CD4-positive, alpha-beta memory T cell (primary cell): ENCODE measurements around the gene MAGI1. TPM values are rescaled to one million over a fixed set of nuclear protein-coding genes. Genes with fewer than 3 reads are reported as not detected.

Experiments used
- CTCF ChIA-PET: fragments of 350-600 bp; sonication (Branson Sonifier 250); formaldehyde crosslinking; loops from one replicate; lab custom pipeline; 2021; ENCODE audit warnings: inconsistent platforms; ENCODE audit not compliant: partially characterized antibody; lab: Charles Lee
- POLR2A ChIA-PET: fragments of 350-600 bp; sonication (Branson Sonifier 250); formaldehyde crosslinking; loops from one replicate; lab custom pipeline; 2021; ENCODE audit not compliant: partially characterized antibody; lab: Charles Lee
- DNase-seq, 5 donors: peaks; one replicate each; pipeline versions ENCODE4 v3.0.0 to v3.0.0-alpha.2; 2020 to 2022; ENCODE audit warnings: mixed read lengths in 1 of 5
- H3K27ac ChIP-seq: one replicate; pipeline ENCODE4 v1.7.0; 2013; ENCODE audit warnings: low read depth, low read length
- H3K27me3 ChIP-seq: 2 replicates; pipeline ENCODE4 v1.7.0; 2013; ENCODE audit warnings: mild to moderate bottlenecking, low read length, moderate library complexity; ENCODE audit not compliant: insufficient read depth
- H3K36me3 ChIP-seq: 2 replicates; pipeline ENCODE4 v1.7.0; 2013; ENCODE audit warnings: mild to moderate bottlenecking, low read length, moderate library complexity; ENCODE audit not compliant: insufficient read depth
- H3K4me1 ChIP-seq: 2 replicates; pipeline ENCODE4 v1.7.0; 2013; ENCODE audit warnings: mild to moderate bottlenecking, low read length, moderate library complexity; ENCODE audit not compliant: insufficient read depth
- H3K4me3 ChIP-seq, 2 donors: one replicate each; pipeline ENCODE4 v1.7.0; 2013; ENCODE audit warnings: low read length in 2 of 2, mild to moderate bottlenecking in 1 of 2
- H3K9me3 ChIP-seq, 2 donors: one replicate each; pipeline ENCODE4 v1.7.0; 2013; ENCODE audit warnings: low read length in 2 of 2, control low read depth in 1 of 2; ENCODE audit not compliant: control insufficient read depth in 1 of 2
- H3K27ac Mint-ChIP-seq, 7 donors: one replicate each; pipeline ENCODE4 v1.8.0; 2020 to 2021; ENCODE audit warnings: mixed read lengths in 7 of 7, mild to moderate bottlenecking in 6 of 7, inconsistent platforms in 3 of 7, moderate library complexity in 3 of 7
- H3K27me3 Mint-ChIP-seq, 2 donors: one replicate each; pipeline ENCODE4 v1.8.0; 2020 to 2021; ENCODE audit warnings: mixed read lengths in 2 of 2
- H3K36me3 Mint-ChIP-seq, 2 donors: one replicate each; pipeline ENCODE4 v1.8.0; 2020 to 2021; ENCODE audit warnings: mixed read lengths in 2 of 2, inconsistent platforms in 1 of 2, mild to moderate bottlenecking in 1 of 2
- H3K4me1 Mint-ChIP-seq, 4 donors: one replicate each; pipeline ENCODE4 v1.8.0; 2020 to 2021; ENCODE audit warnings: mixed read lengths in 4 of 4, mild to moderate bottlenecking in 1 of 4
- H3K4me3 Mint-ChIP-seq, 8 donors: one replicate each; pipeline ENCODE4 v1.8.0; 2020 to 2021; ENCODE audit warnings: mixed read lengths in 8 of 8, mild to moderate bottlenecking in 7 of 8, moderate library complexity in 6 of 8, inconsistent platforms in 3 of 8
- H3K9me3 Mint-ChIP-seq, 8 donors: one replicate each; pipeline ENCODE4 v1.8.0; 2020 to 2021; ENCODE audit warnings: mixed read lengths in 8 of 8, mild to moderate bottlenecking in 5 of 8, inconsistent platforms in 3 of 8, moderate library complexity in 1 of 8
- intact Hi-C: fragments of 100-400 bp; cut with micrococcal nuclease; formaldehyde crosslinking; loops from one replicate; pipeline ENCODE4 v1.15.1; 2023
- polyA plus RNA-seq, 2 donors: library from polyadenylated mRNA; unstranded; fragments of 300-500 nt; fragmentation: Illumina TruSeq; gene quantifications; one replicate each; pipeline ENCODE4 v1.2.3, GENCODE V29; 2021
- total RNA-seq, 2 experiments: library from RNA; stranded (reverse); gene quantifications; one replicate each; pipeline ENCODE4 v1.2.3, GENCODE V29; 2021

Gene MAGI1
- total and polyA plus RNA-seq, 4 experiments from 2014 or later, result 0.20 TPM; not detected in 3

DNA sequence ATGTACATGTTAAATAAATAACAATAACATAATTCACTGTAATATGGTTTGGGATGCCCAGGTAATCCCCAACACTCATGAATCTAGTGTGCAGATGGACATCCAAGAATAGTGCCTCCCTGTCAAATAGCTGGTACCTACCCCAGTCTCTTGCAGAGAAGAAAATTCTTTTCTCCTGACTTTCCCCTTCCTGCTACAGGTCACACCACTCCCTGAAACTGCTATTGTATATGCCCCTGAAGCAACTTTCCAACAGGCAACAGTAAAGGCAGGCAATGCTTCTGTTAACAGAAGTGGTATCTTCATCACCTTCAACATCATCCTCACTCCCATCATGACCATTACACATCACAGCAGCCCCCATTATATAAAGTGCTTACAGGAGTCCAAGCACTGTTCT lies 431.6 kb downstream of the MAGI1 start:
- Histone ChIP-seq H3K9me3 (no peaks in the 10 kb centered on the region), H3K27me3 (no peaks in the 10 kb centered on the region), H3K36me3 (no peaks in the 10 kb centered on the region), H3K27ac (no peak overlapping the region), H3K4me1 (no peaks in the 10 kb centered on the region), H3K4me3 (no peak overlapping the region)
- Mint-ChIP-seq H3K4me3 (no peak overlapping the region), H3K36me3 (no peaks in the 10 kb centered on the region), H3K9me3 (peaks cover 0 to 4% (median 0%) of the 10 kb centered on the region in 8 donors), H3K27ac (no peak overlapping the region), H3K4me1 (no peaks in the 10 kb centered on the region), H3K27me3 (no peaks in the 10 kb centered on the region)
- POLR2A ChIA-PET, result no interaction called here
- CTCF ChIA-PET, result no interaction called here
- DNase-seq, result no peak
- intact Hi-C loops, result no loop called here

DNA sequence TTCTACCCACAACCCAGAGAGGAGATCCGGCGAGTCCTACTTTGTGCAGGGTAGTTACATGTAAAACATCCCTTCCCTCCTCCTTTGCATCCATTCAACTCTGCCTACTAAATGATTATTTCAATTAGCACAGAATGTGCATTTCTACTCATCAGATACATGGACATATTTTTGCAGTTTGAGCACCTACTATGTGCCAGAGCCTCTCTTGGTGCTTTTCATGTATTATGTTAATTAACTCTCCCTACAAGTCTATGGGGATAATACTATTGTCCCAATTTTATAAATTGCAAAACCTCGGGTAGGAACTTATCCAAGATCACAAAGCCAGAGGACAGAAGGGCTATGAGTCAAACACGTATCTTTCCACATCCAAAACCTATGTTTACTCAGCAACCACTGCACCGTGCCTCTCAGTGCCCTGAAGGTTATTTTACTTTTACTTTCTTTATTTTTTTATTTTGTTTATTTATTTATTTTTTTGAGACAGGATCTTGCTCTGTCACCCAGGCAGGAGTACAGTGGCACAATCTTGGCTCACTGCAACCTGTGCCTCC lies 432.8 kb downstream of the MAGI1 start:
- H3K4me3 ChIP-seq, result no peak overlapping the region
- POLR2A ChIA-PET, result no interaction called here
- H3K9me3 ChIP-seq, result no peaks in the 10 kb centered on the region
- H3K4me1 ChIP-seq, result no peaks in the 10 kb centered on the region
- H3K36me3 ChIP-seq, result no peaks in the 10 kb centered on the region
- peaks cover 0 to 4% (median 0%) of the 10 kb centered on the region in 8 donors for H3K9me3 Mint-ChIP-seq
- no peak overlapping the region for H3K4me3 Mint-ChIP-seq
- no peaks in the 10 kb centered on the region for H3K27me3 Mint-ChIP-seq
- no peaks in the 10 kb centered on the region for H3K27me3 ChIP-seq
- H3K4me1 Mint-ChIP-seq, result no peaks in the 10 kb centered on the region
- no peaks in the 10 kb centered on the region for H3K36me3 Mint-ChIP-seq
- no peak overlapping the region for H3K27ac Mint-ChIP-seq
- intact Hi-C loops, result no loop called here
- no peak for DNase-seq
- CTCF ChIA-PET, result no interaction called here
- no peak overlapping the region for H3K27ac ChIP-seq

DNA sequence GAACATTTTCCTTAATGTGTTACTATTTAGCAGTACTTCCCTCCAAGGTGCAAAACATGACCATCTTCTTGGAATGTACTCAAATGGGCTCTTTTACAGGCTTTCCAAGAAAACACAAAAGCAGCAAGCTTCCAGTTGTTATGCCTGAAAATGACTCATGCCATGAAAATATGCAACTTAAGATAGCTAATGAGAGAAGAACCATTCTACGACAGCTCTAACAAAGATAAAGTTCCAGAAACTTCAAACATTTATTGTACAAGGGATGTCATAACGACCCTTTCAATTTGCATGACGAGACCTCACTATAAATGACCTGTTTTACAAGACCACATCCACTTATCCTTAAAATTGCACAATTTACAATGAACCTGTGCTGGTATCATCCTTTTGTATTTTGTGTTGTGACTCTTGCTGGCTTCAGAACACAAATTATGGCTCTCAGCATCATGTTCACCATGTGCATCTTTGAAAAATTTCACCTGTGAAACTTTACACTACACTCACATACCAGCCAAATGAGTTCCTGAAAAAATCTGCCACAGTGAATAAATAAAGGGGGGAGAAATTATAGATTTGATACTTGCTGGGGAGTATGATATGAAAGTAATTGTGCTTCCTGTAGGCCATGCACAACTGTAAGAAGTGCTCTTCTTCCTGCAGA lies 433.7 kb downstream of the MAGI1 start:
- Histone ChIP-seq H3K4me1 (no peaks in the 10 kb centered on the region), H3K4me3 (no peak overlapping the region), H3K27ac (no peak overlapping the region), H3K36me3 (no peaks in the 10 kb centered on the region), H3K9me3 (no peaks in the 10 kb centered on the region), H3K27me3 (no peaks in the 10 kb centered on the region)
- no peaks in the 10 kb centered on the region for H3K27me3 Mint-ChIP-seq
- H3K36me3 Mint-ChIP-seq, result no peaks in the 10 kb centered on the region
- no peaks in the 10 kb centered on the region for H3K4me1 Mint-ChIP-seq
- CTCF ChIA-PET, result no interaction called here
- no peak overlapping the region for H3K27ac Mint-ChIP-seq
- no peak for DNase-seq
- H3K4me3 Mint-ChIP-seq, result no peak overlapping the region
- POLR2A ChIA-PET, result no interaction called here
- peaks cover 0 to 4% (median 0%) of the 10 kb centered on the region in 8 donors for H3K9me3 Mint-ChIP-seq
- intact Hi-C loops, result no loop called here

DNA sequence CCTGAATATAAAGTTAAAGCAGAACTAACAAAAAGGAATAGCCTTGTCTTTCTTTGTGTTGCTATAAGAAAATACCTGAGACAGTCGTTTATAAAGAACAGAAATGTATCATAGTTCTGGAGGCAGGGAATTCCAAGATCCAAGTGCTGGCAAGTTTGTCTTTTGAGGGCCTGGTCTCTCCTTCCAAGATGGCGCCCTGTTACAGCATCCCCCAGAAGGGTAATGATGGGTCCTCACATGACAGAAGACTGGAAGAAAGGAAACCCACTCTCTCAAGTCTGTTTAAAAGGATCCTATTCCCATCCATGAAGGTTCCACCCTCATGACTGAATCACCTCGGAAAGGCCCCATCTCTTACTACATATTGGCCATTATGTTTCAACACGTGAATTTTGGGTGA lies 435.1 kb downstream of the MAGI1 start:
- H3K27me3 ChIP-seq, result no peaks in the 10 kb centered on the region
- H3K27me3 Mint-ChIP-seq, result peaks cover 0 to 1% of the 10 kb centered on the region in 2 donors
- no peaks in the 10 kb centered on the region for H3K9me3 ChIP-seq
- POLR2A ChIA-PET, result no interaction called here
- H3K4me1 Mint-ChIP-seq, result no peaks in the 10 kb centered on the region
- no peaks in the 10 kb centered on the region for H3K4me1 ChIP-seq
- no peaks in the 10 kb centered on the region for H3K36me3 ChIP-seq
- CTCF ChIA-PET, result no interaction called here
- H3K27ac ChIP-seq, result no peak overlapping the region
- no peak overlapping the region for H3K4me3 Mint-ChIP-seq
- DNase-seq, result no peak
- no peak overlapping the region for H3K4me3 ChIP-seq
- H3K9me3 Mint-ChIP-seq, result peaks cover 0 to 10% (median 0%) of the 10 kb centered on the region in 8 donors
- no peak overlapping the region for H3K27ac Mint-ChIP-seq
- intact Hi-C loops, result no loop called here
- H3K36me3 Mint-ChIP-seq, result no peaks in the 10 kb centered on the region

DNA sequence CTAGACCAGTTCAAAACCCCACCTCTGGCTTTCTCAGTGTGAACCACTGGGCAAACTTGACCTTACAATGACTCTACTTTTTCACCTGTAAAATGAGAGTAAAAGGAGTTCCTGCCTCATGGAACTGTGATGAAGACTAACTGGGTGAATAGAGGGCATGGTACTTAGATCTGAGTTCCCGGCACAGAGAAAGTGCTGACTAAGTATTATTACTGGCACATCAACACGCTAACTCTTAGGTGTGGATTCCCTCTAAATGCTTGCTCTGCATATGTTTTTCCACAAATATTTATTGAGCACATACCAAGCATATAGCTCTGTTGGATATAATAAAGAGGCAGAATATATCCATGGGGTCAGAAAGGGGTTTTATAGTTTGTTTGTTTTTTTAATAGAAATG lies 437.8 kb downstream of the MAGI1 start:
- H3K4me3 Mint-ChIP-seq, result no peak overlapping the region
- no peaks in the 10 kb centered on the region for H3K36me3 Mint-ChIP-seq
- Histone ChIP-seq H3K27me3 (no peaks in the 10 kb centered on the region), H3K27ac (no peak overlapping the region), H3K4me1 (no peaks in the 10 kb centered on the region), H3K4me3 (no peak overlapping the region), H3K9me3 (no peaks in the 10 kb centered on the region), H3K36me3 (no peaks in the 10 kb centered on the region)
- no peak for DNase-seq
- no peaks in the 10 kb centered on the region for H3K4me1 Mint-ChIP-seq
- intact Hi-C loops, result no loop called here
- H3K27ac Mint-ChIP-seq, result no peak overlapping the region
- peaks cover 0 to 19% (median 0%) of the 10 kb centered on the region in 8 donors for H3K9me3 Mint-ChIP-seq
- H3K27me3 Mint-ChIP-seq, result peaks cover 4 to 6% of the 10 kb centered on the region in 2 donors
- CTCF ChIA-PET, result no interaction called here
- POLR2A ChIA-PET, result no interaction called here

DNA sequence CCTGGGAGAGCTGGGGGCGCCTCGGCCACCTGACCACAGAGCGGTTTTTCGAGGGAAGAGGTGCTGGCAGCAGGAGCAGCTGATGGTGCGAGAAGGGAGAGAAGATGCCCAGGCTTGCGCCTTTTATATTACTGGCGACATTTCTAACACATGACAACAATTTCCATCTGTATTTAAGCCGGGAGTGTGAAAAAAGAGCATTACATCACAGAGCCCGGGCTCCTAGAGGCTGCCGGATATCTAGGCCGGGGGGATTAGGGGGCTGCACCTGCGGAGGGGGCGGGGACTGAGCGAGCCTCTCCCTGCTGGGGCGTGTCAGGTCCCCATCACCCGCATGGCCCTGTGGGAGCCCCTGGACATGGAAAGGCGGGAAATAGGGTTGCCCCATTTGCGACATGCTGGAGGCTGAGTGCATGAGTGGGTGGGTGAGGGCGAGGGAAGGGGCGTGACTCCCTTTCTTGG lies 440.7 kb downstream of the MAGI1 start:
- intact Hi-C loops, result no loop called here
- no peak overlapping the region for H3K4me3 Mint-ChIP-seq
- no peak for DNase-seq
- Histone ChIP-seq H3K27ac (no peak overlapping the region), H3K4me3 (no peak overlapping the region), H3K9me3 (no peaks in the 10 kb centered on the region), H3K36me3 (no peaks in the 10 kb centered on the region), H3K27me3 (no peaks in the 10 kb centered on the region), H3K4me1 (no peaks in the 10 kb centered on the region)
- ChIA-PET POLR2A (no interaction called here), CTCF (no interaction called here)
- no peaks in the 10 kb centered on the region for H3K4me1 Mint-ChIP-seq
- H3K36me3 Mint-ChIP-seq, result no peaks in the 10 kb centered on the region
- peaks cover 4 to 8% of the 10 kb centered on the region in 2 donors for H3K27me3 Mint-ChIP-seq
- H3K27ac Mint-ChIP-seq, result no peak overlapping the region
- peaks cover 0 to 15% (median 0%) of the 10 kb centered on the region in 8 donors for H3K9me3 Mint-ChIP-seq

DNA sequence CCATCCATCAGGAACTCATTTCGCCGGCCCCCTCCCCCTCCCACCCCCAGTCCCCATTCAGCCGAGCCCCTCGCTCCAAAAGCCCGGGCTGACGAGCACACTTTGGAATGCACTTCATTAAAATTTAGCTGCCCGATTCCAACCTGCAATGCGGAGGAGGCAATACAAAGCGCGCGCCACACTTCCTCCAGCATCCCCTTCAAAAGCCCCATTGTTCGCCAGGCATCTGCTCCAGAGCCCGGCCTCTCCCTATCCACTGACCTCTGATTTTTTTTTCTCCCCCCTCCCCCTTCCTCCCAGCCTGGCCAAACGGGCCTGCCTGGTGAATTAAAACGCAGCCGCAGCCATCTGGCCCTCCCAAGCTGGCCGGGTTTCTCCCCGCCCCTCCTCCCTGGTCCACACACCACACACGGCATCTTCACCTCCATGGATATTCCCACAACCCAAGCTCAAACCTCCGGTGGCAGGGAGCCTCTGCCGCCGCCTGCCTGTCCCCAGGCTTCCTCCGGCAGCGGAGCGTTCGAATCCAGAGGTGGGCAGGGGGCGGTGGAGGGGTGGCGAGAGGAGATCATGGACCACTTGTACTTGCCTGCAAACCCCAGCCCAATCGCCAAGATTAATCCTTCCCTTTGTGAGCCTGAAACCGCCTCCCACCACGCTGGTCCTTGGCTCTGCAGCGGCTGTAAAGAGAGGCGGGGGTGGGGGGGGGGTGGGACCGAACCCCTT lies 441.3 kb downstream of the MAGI1 start:
- Histone ChIP-seq H3K4me1 (no peaks in the 10 kb centered on the region), H3K4me3 (no peak overlapping the region), H3K27me3 (no peaks in the 10 kb centered on the region), H3K27ac (no peak overlapping the region), H3K36me3 (no peaks in the 10 kb centered on the region), H3K9me3 (no peaks in the 10 kb centered on the region)
- no peaks in the 10 kb centered on the region for H3K4me1 Mint-ChIP-seq
- ChIA-PET POLR2A (no interaction called here), CTCF (no interaction called here)
- peaks cover 4 to 8% of the 10 kb centered on the region in 2 donors for H3K27me3 Mint-ChIP-seq
- DNase-seq, result no peak
- intact Hi-C loops, result no loop called here
- H3K36me3 Mint-ChIP-seq, result no peaks in the 10 kb centered on the region
- no peak overlapping the region for H3K4me3 Mint-ChIP-seq
- no peak overlapping the region for H3K27ac Mint-ChIP-seq
- peaks cover 0 to 15% (median 0%) of the 10 kb centered on the region in 8 donors for H3K9me3 Mint-ChIP-seq
